Daoy (cell line): ENCODE results near the gene TAB2. TPM values are rescaled to one million over a fixed set of nuclear protein-coding genes. Genes with fewer than 3 reads are reported as not detected.
"Not testable (repeated sequence)": the region's sequence is repeated elsewhere in the genome, so short reads cannot be mapped to it uniquely, and the experiment has no call there.

ENCODE experiments used
- DNase-seq: peaks from one replicate; pipeline ENCODE4 v3.0.0-alpha.2; 2015; ENCODE audit warnings: low read depth
- total RNA-seq: library from RNA; depleted of rRNA; stranded (reverse); fragments of >200 nt; shearing (Covaris generic); gene quantifications from 2 replicates; pipeline ENCODE4 v1.2.3, GENCODE V29; 2014

Gene TAB2
- total RNA-seq, 1 experiment from 2014 or later: 31.5 TPM

GRCh38 chr6:149443411-149444181, 126.1 kb downstream of the TAB2 start:
- no peak for DNase-seq

- not testable (repeated sequence) for DNase-seq
Observed at GRCh38 chr6:149444360-149445094, 127.0 kb downstream of the TAB2 start.

- DNase-seq: no peak
Observed at GRCh38 chr6:149445095-149445466, 127.6 kb downstream of the TAB2 start.

- no peak for DNase-seq
Observed at GRCh38 chr6:149445573-149445972, 128.1 kb downstream of the TAB2 start.

- no peak for DNase-seq
Observed at GRCh38 chr6:149446791-149447376, 129.4 kb downstream of the TAB2 start.

- no peak for DNase-seq
Observed at GRCh38 chr6:149448821-149449453, 131.4 kb downstream of the TAB2 start.

- no peak for DNase-seq
Observed at GRCh38 chr6:149449831-149450678, 132.5 kb downstream of the TAB2 start.

- DNase-seq: no peak
Observed at GRCh38 chr6:149450679-149451375, 133.3 kb downstream of the TAB2 start.

GRCh38 chr6:149451376-149452036, 134.0 kb downstream of the TAB2 start:
- DNase-seq: no peak

GRCh38 chr6:149452037-149452939, 134.8 kb downstream of the TAB2 start:
- no peak for DNase-seq

- no peak for DNase-seq
Observed at GRCh38 chr6:149453597-149454345, 136.3 kb downstream of the TAB2 start.

GRCh38 chr6:149454346-149454848, 136.9 kb downstream of the TAB2 start:
- DNase-seq: peak; percentile 84

- DNase-seq: no peak
Observed at GRCh38 chr6:149455031-149455732, 137.7 kb downstream of the TAB2 start.

- DNase-seq: no peak
Observed at GRCh38 chr6:149456311-149457021, 139.0 kb downstream of the TAB2 start.

- DNase-seq: no peak
Observed at GRCh38 chr6:149457316-149457884, 139.9 kb downstream of the TAB2 start.

- peak; percentile 70 for DNase-seq
Observed at GRCh38 chr6:149458196-149458595, 140.7 kb downstream of the TAB2 start.

GRCh38 chr6:149458806-149459205, 141.3 kb downstream of the TAB2 start:
- no peak for DNase-seq
